Rectal smooth muscle tissue (tissue), 1 donor: ENCODE data around the gene CLDN6.

Experiments used
- H3K27ac ChIP-seq: one replicate; pipeline ENCODE4 v1.7.0; 2013; ENCODE audit warnings: low read depth, low read length, inconsistent platforms
- H3K27me3 ChIP-seq: one replicate; pipeline ENCODE4 v1.7.0; 2013; ENCODE audit warnings: low read length; ENCODE audit not compliant: control insufficient read depth, insufficient read depth
- H3K36me3 ChIP-seq: one replicate; pipeline ENCODE4 v1.7.0; 2013; ENCODE audit warnings: low read length; ENCODE audit not compliant: control insufficient read depth, insufficient read depth
- H3K4me1 ChIP-seq: one replicate; pipeline ENCODE4 v1.7.0; 2013; ENCODE audit warnings: low read length; ENCODE audit not compliant: control insufficient read depth, insufficient read depth
- H3K4me3 ChIP-seq: one replicate; pipeline ENCODE4 v1.7.0; 2013; ENCODE audit warnings: low read length
- H3K9ac ChIP-seq: one replicate; pipeline ENCODE4 v1.7.0; 2013; ENCODE audit warnings: low read length

CLDN6 gene

DNA sequence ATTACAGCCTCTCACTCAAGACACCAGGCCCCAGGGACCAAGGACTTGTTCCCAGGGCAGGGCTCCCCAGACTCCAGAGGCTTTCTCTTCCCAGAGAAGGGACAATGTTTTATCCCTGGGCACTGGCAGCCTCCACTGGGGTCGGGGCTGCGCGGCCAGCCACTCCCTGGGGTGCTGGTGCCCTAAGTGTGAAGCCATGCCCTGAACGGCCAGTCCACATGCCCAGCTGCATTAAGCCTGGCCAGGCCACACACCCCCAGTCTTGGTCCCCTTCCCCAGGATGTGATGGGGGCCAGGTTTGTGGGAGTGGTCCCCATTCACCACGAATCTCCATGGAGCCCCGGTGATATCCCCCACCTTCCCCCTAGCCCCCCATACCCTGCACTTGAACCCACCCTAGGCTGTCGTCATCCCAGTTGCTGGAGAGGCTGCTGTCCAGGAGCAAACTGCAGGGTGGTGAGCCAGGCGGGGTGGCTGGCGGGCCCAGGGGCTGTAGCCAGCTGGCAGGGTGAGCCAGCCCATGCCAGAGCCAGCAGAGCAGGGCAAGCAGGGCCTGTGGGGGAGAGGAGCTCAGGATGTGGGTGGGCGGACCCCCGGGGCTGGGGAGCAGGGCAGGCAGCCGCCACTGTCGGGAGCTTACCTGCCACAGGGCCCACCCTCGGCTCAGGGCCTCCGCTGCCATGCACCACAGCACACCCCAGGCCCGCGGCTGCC is 44.2 kb downstream of the CLDN6 start:
- Histone ChIP-seq H3K27me3 (peaks cover 4% of the 10 kb centered on the region), H3K4me1 (peaks cover 2% of the 10 kb centered on the region), H3K9ac (no peak overlapping the region), H3K27ac (no peak overlapping the region), H3K4me3 (no peak overlapping the region), H3K36me3 (no peaks in the 10 kb centered on the region)

DNA sequence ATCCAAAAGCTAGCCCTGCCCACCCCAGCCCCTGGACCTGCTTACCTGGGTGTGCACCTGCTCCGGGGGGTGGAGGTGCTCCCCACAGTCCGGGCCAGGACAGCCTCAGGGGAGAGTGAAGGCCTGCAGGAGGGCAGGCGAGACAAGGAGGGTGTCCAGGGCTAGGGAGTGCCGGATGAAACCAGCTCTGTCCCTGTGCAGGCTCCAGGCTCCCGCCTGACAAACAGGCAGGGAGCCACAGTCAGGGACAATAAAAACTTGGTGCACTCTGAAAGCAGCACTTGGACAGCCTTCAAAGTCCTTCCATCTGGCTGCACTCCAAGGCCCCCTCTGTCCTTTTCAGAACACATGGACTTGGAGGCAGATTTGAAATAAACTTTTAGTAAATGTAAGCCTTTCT is 44.9 kb downstream of the CLDN6 start:
- H3K4me3 ChIP-seq: no peak overlapping the region
- no peaks in the 10 kb centered on the region for H3K36me3 ChIP-seq
- no peak overlapping the region for H3K9ac ChIP-seq
- peaks cover 4% of the 10 kb centered on the region for H3K27me3 ChIP-seq
- H3K27ac ChIP-seq: no peak overlapping the region
- peaks cover 2% of the 10 kb centered on the region for H3K4me1 ChIP-seq

DNA sequence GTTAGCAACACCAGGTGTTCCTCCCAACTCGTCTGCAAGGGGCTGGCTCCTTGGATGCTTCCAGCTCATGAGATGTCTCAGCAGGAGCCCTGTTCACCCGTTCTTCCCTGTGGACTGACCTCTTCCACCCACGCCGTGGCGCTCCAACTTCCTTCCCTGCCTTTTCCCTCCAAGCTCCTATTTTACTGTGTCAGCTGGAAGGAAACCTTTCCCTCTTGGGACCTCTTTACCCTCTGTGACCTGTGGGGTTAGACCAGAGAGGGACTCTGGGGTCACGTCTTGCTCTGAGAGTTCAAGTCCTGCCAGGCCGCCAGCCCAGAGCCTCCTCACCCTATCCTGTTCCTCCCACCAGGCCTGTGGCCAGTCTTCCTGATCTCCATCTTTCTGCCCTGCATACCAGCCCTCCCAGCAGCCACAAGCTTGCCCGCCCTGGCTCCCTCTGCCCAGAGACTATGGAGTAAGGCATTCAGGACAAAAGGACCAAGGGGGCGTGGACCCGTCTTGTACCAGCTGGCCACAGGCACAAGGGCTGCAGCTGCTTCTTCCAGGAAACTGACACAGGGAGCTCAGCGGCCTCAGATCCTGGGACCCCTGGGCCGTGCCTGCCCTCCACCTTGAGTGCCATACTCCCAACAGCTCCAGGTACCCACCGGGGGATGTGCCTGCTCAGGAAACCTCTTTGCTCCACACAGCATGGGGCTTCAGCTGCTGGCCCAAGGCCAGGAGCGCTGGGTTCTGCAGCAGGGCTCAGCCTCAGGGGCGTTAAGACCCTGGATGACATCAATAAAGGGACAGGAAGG is 45.8 kb downstream of the CLDN6 start:
- Histone ChIP-seq H3K4me3 (no peak overlapping the region), H3K27ac (no peak overlapping the region), H3K27me3 (peaks cover 6% of the 10 kb centered on the region), H3K4me1 (peaks cover 2% of the 10 kb centered on the region), H3K36me3 (no peaks in the 10 kb centered on the region), H3K9ac (no peak overlapping the region)

DNA sequence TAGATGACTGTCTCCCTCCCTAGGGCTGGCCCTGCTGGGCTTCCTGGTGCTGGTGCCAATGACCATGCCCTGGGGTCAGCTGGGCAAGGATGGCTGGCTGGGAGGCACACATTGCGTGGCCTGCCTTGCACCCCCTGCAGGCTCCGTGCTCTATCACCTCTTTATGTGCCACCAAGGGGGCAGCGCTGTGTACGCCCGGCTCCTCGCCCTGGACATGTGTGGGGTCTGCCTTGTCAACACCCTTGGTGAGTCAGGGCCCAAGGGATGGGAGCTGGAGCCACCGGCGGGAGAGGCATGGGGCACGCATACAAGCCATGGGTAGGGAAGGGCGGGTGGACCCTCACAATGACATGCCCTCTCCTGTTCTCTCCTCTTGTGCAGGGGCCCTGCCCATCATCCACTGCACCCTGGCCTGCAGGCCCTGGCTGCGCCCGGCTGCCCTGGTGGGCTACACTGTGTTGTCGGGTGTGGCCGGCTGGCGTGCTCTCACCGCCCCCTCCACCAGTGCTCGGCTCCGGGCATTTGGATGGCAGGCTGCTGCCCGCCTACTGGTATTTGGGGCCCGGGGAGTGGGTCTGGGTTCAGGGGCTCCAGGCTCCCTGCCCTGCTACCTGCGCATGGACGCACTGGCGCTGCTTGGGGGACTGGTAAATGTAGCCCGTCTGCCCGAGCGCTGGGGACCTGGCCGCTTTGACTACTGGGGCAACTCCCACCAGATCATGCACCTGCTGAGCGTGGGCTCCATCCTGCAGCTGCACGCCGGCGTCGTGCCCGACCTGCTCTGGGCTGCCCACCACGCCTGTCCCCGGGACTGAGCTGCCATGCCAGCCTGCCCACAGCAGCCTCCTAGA is 46.6 kb downstream of the CLDN6 start:
- Histone ChIP-seq H3K36me3 (no peaks in the 10 kb centered on the region), H3K4me1 (peaks cover 2% of the 10 kb centered on the region), H3K27ac (no peak overlapping the region), H3K4me3 (no peak overlapping the region), H3K27me3 (peaks cover 9% of the 10 kb centered on the region), H3K9ac (no peak overlapping the region)

DNA sequence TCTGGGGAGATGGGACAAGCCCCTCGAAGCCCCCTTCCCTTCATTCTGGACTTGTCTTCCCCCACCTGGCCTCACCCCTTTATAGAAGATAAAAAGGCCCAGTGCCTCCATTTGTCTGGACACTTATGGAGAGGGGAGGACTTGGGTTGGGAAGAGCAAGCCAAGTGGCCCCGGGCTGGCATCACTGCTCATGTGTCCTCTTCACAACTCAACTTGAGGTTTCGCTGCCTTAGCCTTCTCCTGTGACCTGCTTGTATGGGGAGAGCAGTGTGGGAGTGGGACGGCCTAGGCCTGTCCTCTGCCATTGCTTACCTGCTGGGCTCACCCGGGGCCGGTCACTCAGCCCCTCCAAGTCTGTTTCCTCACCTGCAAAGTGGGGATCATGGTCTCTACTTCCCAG is 47.4 kb downstream of the CLDN6 start:
- no peaks in the 10 kb centered on the region for H3K36me3 ChIP-seq
- peak overlapping the region; percentile 81 for H3K4me3 ChIP-seq
- peaks cover 2% of the 10 kb centered on the region for H3K4me1 ChIP-seq
- H3K27ac ChIP-seq: no peak overlapping the region
- peaks cover 15% of the 10 kb centered on the region for H3K27me3 ChIP-seq
- H3K9ac ChIP-seq: no peak overlapping the region

DNA sequence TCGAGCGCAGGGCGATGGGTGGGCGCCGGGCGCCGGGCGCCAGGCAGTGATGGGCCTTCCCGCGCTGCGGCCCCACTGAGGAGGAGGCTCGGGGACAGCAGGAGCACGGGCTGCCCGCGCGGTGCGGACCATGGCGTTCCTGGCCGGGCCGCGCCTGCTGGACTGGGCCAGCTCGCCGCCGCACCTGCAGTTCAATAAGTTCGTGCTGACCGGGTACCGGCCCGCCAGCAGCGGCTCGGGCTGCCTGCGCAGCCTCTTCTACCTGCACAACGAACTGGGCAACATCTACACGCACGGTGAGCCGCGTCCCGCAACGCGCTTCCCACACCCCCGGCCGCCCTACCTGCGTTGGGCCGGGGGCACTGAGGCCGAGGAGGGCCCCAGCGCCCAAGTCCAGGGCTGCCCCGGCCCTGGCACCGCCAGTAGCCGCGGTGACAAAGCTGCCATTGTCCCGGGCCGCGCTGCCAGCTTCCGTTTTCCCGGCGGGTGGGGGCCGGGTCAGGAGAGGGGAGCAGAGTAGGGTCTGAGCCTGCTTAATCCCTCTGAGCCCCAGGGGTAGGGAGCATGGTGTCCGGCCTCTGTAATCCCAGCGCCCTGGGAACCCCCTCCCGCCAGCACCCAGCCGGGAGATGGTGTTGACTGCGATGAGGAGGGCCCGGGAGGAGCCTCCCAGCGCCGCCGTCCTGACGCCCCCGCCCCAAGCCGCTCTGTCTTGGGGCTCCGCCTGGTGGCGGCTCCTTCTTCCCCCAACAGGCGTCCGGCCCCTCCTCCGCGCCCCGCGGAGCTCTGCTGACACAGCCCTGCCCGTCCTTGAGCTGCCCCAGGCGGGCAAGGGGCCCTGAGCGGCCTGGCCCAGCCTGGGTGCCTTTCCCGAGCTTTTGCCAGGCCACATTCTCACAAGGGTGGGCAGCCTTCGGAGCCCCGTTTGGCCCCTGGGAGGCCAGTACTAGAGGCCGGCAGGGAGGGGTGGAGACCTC is 48.1 kb downstream of the CLDN6 start:
- Histone ChIP-seq H3K9ac (no peak overlapping the region), H3K36me3 (no peaks in the 10 kb centered on the region), H3K27ac (no peak overlapping the region), H3K27me3 (peaks cover 18% of the 10 kb centered on the region), H3K4me1 (peaks cover 2% of the 10 kb centered on the region), H3K4me3 (peak overlapping the region; percentile 81)

DNA sequence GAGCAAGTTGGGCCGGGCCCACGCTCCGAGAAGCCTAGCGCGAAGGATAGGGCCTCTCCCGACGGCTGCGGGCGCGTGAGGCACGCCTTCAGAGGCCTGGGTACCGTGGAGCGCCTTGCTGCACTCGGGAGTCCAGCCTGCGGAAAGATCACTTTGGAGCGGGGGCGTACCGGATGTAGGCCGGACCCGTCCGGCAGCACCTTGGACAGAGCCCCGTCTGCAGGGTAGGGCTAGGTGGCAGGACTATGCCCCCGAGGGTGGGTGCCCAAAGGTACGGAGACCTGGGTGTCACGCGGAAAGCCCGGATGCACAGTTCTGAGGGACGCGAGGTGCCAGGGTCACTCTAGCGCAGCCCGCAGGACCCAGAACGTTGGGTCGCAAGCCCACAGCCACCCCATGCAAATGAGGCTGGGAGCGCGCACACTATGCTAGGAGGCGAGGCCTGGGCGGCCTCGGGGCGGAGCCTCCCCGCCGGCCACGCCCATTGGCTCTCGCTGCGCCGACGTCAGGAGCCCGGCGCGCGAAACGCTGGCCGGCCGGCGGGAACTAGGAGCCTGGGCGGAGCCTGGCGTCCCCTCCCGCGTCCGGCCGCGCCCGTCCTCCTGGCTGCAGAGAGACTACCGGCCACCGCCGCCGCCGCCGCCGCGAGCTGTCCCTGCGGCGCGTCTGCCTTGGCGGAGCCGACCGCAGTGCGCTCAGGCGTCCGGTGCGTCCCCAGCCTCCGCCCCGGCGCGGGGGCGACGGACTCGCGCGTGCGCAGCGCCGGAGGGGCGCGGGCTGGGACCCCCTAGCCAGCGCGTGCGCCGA is 49.0 kb downstream of the CLDN6 start, which contains the start of gene PAQR4:
TSS of gene PAQR4 (plus strand) at position 611 of the 807 bp plus-strand sequence. CDS start 327 bp downstream, outside the sequence.
- peak within 1 kb of the TSS; percentile 81 for H3K4me3 ChIP-seq
- H3K27ac ChIP-seq: no peak within 1 kb of the TSS
- H3K36me3 ChIP-seq: no peaks in the 10 kb centered on the region
- no peak within 1 kb of the TSS for H3K9ac ChIP-seq
- peaks cover 27% of the 10 kb centered on the region for H3K27me3 ChIP-seq
- H3K4me1 ChIP-seq: peaks cover 2% of the 10 kb centered on the region

DNA sequence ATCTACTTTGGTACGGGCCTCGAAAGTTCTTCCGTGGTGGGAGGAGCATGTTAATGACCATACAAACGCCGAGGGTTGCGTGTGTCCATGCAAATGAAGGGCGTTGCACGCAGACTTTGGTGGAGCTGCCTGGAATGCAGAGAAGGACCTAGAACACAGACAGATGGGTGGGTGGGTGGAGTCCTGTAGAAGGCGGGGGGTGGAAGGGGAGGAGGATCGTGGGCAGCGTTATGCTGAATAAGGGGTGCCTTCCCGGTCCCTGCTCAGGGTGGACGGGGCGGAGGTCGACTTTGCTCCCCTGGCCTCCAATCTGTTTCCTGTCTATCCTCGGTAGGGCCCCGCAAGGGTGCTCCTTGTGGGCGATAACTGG is 49.6 kb downstream of the CLDN6 start:
- H3K27me3 ChIP-seq: peaks cover 32% of the 10 kb centered on the region
- peak overlapping the region; percentile 59 for H3K4me3 ChIP-seq
- no peaks in the 10 kb centered on the region for H3K36me3 ChIP-seq
- peaks cover 6% of the 10 kb centered on the region for H3K4me1 ChIP-seq
- H3K27ac ChIP-seq: no peak overlapping the region
- no peak overlapping the region for H3K9ac ChIP-seq

DNA sequence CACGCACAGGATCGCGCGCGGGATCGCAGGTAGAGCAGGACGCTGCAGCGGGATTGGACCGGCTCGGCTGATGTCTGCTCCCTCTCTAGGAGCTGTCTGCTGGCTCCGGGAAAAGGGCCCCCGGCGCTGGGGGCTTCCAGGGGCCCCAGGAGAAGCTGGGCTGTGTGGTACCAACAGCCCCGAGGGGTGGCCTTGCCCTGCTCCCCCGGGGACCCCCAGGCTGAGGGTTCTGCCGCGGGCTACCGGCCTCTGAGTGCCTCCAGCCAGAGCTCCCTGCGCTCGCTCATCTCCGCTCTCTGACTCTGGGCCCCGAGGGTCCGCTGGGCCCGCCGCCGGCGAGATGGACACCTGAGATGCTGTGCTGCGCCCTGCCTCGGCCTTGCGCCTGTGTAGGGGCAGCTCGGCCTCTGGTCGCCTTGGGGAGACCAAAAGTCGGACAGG is 50.2 kb downstream of the CLDN6 start:
- H3K27me3 ChIP-seq: peaks cover 32% of the 10 kb centered on the region
- peaks cover 6% of the 10 kb centered on the region for H3K4me1 ChIP-seq
- no peak overlapping the region for H3K27ac ChIP-seq

DNA sequence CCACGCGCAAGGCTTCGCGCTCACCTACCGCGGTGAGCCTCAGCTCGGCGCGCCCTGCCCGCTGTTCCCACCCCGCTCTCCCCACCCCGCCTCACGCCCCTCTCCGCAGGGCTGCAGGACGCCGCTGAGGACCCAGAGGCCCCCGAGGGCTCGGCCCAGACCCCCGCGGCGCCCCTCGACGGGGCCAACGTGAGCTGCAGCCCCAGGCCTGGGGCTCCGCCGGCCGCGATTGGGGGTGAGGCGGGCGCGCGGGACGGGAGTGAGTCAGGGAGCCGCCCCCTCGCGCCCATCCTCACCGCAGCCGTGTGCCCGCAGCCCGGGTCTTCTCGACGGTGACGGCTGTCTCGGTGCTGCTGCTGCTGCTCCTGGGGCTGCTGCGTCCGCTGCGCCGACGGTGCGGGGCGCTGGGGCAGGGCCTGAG is 50.8 kb downstream of the CLDN6 start:
- Histone ChIP-seq H3K4me1 (peaks cover 6% of the 10 kb centered on the region), H3K4me3 (no peak overlapping the region), H3K36me3 (no peaks in the 10 kb centered on the region), H3K27me3 (peaks cover 36% of the 10 kb centered on the region), H3K9ac (no peak overlapping the region), H3K27ac (no peak overlapping the region)

More for the DNA sequence above, 50.2 kb downstream of the CLDN6 start:
- no peak overlapping the region for H3K9ac ChIP-seq
- H3K4me3 ChIP-seq: no peak overlapping the region
- H3K36me3 ChIP-seq: no peaks in the 10 kb centered on the region

DNA sequence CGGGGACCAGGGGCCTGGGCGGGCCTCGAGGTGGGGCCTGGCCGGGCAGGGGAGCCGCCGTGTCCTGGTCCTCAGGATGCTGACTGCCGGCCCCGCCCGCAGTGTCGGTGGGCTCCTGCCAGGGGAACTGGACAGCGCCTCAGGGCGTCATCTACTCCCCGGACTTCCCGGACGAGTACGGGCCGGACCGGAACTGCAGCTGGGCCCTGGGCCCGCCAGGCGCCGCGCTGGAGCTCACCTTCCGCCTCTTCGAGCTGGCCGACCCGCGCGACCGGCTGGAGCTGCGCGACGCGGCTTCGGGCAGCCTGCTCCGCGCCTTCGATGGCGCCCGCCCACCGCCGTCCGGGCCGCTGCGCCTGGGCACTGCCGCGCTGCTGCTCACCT is 51.2 kb downstream of the CLDN6 start:
- Histone ChIP-seq H3K27ac (no peak overlapping the region), H3K27me3 (peaks cover 36% of the 10 kb centered on the region), H3K4me3 (no peak overlapping the region), H3K9ac (no peak overlapping the region), H3K4me1 (peaks cover 6% of the 10 kb centered on the region), H3K36me3 (no peaks in the 10 kb centered on the region)
